GM21786 (cell line): ENCODE data around the gene ADGRB2.

Experiments used
- ATAC-seq: cut with Tn5 transposase; IDR thresholded peaks from one replicate; pipeline ENCODE4 v1.9.1; 2021; ENCODE audit not compliant: unreplicated experiment

The ADGRB2 gene, protein sequence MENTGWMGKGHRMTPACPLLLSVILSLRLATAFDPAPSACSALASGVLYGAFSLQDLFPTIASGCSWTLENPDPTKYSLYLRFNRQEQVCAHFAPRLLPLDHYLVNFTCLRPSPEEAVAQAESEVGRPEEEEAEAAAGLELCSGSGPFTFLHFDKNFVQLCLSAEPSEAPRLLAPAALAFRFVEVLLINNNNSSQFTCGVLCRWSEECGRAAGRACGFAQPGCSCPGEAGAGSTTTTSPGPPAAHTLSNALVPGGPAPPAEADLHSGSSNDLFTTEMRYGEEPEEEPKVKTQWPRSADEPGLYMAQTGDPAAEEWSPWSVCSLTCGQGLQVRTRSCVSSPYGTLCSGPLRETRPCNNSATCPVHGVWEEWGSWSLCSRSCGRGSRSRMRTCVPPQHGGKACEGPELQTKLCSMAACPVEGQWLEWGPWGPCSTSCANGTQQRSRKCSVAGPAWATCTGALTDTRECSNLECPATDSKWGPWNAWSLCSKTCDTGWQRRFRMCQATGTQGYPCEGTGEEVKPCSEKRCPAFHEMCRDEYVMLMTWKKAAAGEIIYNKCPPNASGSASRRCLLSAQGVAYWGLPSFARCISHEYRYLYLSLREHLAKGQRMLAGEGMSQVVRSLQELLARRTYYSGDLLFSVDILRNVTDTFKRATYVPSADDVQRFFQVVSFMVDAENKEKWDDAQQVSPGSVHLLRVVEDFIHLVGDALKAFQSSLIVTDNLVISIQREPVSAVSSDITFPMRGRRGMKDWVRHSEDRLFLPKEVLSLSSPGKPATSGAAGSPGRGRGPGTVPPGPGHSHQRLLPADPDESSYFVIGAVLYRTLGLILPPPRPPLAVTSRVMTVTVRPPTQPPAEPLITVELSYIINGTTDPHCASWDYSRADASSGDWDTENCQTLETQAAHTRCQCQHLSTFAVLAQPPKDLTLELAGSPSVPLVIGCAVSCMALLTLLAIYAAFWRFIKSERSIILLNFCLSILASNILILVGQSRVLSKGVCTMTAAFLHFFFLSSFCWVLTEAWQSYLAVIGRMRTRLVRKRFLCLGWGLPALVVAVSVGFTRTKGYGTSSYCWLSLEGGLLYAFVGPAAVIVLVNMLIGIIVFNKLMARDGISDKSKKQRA (N-terminal part only)

DNA sequence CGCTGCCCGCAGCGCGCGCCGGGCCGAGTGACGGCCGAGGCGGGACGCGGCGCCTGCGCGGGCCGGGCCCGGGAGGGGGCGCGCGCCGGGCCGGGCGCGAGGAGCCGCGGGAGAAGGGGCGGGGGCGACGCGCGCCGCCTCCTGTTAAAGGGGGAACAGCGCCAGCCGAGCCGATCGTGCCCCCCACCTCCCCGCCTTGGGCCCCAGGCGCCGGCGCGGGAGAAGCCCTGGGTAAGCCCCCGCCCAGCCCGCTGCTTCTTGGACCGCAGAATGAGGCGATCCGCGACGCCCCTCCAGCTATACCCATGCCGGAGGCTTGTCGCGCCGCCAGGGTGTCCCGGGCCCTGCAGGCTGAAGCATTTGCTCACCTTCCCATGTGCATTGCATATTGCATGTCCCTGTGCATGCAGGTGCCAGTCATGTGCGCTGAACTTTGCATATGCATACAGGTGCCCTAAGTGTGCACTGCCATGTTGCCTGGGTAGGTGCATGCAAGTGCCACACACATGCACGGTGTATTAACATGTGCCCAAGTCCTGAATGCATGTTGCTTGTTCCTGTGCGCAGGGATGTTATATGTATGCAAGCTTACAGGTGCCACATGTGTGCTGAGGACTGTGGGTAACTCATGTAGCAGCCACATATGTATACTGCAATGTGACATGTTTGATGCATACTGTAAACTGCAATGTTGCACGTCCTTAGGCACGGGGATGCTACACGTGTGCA, at the start of gene ADGRB2:
Gene ADGRB2 (minus strand): TSS at position 29 of the 729 bp plus-strand sequence. CDS start 7,119 bp downstream, outside the sequence.
- no peak for ATAC-seq

DNA sequence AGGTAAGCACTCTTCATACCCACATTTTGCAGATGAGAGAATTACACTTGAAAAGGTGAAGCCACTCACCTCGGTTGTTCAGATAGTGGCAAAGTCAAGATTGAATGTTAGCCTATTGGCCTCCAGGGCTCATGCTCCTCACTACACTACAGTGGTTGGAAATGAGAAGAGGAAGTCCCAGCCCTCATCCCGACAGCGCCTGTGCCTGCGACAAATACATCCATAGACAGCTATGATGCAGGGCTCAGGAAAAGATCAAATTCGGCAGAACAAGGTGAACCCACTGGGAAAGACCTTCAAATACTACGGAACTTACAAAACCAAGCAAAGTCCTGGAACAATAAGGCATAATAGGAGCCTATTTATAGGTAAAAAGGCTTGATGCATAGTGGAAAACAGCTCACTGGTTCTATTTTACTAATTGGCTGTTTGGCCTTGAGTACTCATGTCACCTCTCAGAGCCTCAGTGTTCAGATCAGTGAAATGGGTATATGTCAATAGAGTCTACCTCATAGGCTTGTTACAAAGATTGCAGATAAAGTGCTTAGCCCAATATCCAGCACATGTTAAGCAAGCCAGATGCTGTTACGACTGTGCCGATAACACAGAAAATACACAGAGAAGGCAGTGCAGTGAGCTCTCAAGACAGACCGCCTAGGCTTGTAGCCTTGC, 48.2 kb upstream of the ADGRB2 start:
- no peak for ATAC-seq

DNA sequence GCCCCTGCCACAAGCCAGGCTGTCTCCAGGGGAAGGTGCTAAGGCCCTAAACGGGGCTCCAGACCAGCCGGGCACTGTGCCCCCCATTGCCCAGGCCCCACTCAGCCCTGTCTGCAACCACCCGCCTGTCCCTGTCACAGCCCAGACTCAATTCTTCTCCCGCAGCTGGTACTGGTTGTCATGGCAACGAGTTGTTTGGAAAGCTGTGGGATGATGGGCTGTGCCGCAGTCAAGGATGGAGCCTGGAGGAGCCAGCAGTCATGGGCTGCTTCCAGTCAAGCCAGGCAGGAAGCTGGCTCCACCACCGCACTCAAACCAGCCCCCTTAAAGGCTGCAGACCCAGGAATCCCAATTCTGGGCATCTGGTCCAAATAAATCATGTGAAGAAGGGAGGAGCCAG, 47.5 kb upstream of the ADGRB2 start:
- ATAC-seq, result no peak

GRCh38 chr1:31809698-31810097, 45.6 kb upstream of the ADGRB2 start:
- no peak for ATAC-seq

DNA sequence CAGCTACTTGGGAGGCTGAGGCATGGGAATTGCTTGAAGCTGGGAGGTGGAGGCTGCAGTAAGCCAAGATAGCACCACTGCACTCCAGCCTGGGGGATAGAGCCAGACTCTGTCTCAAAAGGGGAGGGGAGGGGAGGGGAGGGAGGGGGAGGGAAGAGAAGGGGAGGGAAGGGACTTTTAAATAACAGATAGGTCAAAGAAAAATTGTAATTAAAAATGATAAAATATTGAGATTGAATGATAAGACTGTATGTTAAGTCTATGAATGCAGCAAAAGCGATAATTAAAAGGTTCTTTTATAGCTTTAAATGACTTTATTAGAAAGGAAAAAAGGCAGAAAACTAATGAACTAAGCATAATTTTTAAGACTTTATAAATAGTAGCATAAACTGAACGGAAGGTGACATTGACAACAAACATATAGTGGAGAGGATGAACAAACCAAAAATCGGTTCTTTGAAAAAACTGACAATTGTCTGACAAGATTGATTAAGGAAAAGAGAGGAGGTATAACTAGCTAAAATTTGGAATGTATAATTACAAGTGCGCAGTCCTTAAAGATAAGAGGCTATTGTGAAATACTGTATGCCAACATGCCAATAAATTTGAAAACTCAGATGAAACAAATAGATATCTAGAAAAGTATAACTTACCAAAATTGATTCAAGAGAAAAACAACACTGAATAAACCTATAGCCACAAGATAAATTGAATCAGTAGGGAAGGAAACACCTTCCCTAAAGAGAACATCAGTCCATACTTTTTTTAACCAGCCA, 43.3 kb upstream of the ADGRB2 start:
- ATAC-seq, result no peak

GRCh38 chr1:31805318-31805717, 41.2 kb upstream of the ADGRB2 start:
- no peak for ATAC-seq

DNA sequence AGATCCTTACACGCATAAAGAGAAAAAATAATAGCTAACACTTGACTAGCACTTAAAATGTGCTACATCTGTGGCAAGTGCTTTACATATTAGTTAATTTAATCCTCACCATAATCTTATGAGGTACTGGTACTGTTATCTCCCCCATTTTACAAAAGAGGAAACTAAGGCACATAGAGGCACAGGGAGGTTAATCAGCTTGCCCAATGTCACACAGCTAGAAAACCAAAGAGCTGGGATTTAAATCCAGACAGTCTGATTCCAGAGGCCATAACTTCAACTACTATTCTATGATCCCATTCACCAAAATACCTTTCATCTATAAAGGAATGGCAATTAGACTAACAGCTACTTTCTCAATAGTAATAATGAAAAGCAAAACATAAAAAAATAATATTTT, 40.0 kb upstream of the ADGRB2 start:
- no peak for ATAC-seq

GRCh38 chr1:31803610-31804009, 39.5 kb upstream of the ADGRB2 start:
- ATAC-seq, result no peak

DNA sequence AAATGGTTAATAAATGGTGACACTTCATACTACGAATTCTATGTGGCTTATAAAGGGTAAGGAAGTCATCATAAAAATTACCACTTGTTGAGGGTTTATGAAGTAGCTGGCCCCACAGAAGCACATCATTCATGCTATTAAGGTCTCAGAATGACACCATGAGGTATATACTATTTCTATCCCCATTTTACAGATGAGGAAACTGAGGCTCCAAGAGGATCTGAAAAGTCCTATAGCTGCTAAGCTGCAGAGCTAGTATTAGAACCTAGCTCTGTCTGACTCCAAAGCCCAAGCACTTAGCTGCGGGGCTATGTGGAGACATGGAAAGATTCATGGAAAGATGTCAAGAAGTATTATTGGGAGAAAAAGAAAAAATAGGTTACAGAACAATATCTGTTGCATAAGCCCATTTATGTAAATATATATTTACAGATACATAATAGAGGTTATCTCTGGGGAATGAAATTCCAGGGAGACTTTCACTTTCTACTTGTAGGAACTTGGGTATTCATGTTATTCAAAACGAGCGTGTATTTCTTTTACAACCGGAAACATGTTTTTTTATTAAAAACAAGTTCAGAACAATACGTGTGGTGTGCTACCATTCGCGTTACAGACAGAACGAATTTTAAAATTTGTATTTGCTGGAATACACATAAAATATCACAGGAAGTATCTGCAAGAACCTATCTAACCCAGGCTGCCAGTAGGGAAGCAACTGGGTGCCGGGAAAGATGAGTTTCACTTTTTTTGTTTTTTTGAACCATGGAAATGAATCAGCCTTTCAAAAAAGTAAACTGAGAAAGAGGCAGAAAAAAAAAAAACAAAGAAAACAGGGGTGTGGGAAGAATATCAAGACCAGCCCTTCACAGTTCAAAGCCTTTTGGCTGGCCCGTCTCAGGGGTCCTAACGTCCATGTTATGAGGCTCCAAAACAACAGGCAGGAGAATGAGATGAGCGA, 38.3 kb upstream of the ADGRB2 start:
- ATAC-seq, result no peak

- ATAC-seq, result no peak
Measured at GRCh38 chr1:31801458-31801857, 37.3 kb upstream of the ADGRB2 start.

DNA sequence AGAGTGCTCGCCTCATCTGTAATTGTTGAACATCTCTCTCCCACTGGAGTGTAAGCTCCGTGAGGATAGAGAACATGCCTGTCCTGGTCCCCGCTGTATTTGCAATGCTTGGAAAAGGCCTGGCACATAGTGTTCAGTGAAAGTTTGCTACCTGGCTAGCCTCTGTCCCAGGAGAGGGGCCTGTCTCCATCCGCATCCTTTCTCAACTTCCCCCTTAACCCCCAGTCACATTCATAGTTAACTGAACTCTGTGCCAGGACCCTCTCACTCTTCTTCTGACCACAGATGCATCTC, 36.5 kb upstream of the ADGRB2 start:
- ATAC-seq, result no peak

- no peak for ATAC-seq
Measured at GRCh38 chr1:31799895-31800673, 35.9 kb upstream of the ADGRB2 start.

GRCh38 chr1:31799196-31799894, 35.2 kb upstream of the ADGRB2 start:
- no peak for ATAC-seq

DNA sequence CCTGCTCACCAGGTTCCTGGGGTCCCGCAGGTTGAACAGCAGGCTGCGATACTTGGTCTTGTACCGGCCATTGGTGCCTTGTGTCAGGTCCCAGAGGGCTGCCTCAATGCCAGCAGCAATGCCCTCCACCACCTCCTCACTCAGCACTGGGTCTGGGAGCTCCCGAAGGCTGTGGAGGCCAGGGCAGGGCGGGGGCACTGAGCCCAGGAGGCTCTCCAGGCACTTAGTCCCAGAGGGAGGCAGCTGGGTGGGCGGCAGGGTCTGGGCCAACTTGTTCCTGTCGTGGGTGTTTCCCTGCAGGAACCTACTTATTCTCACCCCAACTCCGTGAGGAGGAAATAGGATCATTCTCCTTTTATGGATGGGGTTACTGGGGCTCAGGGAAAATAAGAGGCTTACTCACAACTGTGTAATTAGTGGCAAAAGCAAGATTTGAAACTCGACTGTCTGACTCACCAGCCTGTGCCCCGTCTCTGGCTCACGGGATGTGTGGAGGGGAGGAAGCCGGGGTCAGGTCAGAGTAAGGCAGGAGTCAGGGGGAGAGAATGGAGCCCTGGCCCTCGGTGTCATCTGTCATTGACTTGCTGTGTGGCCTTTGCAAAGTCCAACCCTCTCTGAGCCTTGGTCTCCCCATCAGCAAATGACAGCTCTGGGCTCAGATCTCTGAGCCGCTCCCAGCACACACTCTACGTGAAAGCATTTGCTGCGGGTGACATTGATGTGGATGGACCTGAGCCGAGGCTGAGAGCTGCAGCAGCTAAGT, 34.5 kb upstream of the ADGRB2 start:
- ATAC-seq, result no peak

GRCh38 chr1:31798086-31798432, 33.9 kb upstream of the ADGRB2 start:
- ATAC-seq, result no peak

DNA sequence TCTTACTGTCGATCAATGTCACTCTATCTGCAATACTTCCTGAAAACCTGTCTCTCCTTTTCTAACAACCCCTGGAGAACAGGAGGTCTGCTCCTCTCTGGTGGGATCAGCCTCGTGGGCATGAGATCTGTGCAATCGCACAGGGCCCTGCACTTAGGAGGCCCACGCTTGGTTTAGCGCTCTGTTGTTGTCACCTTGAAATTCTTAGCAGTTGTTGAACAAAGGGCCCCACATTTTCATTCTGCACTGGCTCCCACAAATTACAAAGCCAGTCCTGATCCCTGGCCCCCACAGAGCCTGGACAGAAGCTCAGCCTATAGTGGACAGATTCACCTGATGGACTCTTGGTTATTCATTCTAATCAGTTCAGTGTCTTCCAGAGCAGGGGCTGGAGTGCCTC, 33.1 kb upstream of the ADGRB2 start:
- no peak for ATAC-seq

DNA sequence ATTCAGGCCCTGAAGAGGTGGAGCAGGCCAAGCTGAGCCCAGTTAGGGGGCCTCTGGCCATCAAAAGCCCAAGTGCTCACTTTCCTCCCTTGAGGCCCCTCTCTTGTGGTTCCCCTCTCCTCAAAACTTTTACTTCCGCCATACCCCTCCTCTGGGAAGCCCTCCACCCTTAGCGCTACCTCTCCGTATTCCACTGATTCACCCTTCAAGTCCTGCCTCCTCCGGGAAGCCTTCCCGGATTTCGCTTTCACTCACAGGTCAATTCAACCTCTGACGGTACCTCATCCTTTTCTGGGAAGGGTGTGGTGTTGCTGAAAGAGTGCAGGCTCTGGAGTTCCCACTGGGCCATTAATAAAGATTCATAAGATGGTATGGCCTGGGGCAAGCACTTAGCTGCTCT, 32.6 kb upstream of the ADGRB2 start:
- ATAC-seq, result no peak
